Measurements from ENCODE around the gene SIRPD.

SIRPD gene

GRCh38 chr20:1494436-1494835 is 63.1 kb downstream of the SIRPD start:
- DNase-seq (ENCODE audit: low spot score) = no peak

DNA sequence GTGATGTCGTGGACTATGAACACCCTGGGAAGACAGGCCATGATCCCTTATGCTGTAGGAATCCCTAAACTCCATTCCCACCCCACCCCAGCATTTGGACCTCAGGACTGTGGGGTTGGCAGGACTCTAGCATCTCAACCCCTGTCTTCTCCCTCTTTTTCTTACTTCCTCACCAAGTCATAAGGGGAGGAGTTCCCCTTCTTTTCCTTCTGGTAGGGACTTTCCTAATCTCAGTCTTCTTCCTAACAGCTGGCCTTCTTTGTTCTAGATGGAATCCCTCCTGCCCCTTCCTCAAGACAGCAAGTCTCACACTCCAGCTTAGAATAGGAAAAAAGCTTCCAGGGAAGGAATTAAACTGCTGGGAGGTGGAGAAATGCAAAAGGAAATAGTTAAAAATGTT is 64.0 kb downstream of the SIRPD start:
- no peak for DNase-seq (ENCODE audit: low spot score)

- no peak for DNase-seq (ENCODE audit: low spot score)
Measured at GRCh38 chr20:1491860-1492642, 65.5 kb downstream of the SIRPD start.

DNA sequence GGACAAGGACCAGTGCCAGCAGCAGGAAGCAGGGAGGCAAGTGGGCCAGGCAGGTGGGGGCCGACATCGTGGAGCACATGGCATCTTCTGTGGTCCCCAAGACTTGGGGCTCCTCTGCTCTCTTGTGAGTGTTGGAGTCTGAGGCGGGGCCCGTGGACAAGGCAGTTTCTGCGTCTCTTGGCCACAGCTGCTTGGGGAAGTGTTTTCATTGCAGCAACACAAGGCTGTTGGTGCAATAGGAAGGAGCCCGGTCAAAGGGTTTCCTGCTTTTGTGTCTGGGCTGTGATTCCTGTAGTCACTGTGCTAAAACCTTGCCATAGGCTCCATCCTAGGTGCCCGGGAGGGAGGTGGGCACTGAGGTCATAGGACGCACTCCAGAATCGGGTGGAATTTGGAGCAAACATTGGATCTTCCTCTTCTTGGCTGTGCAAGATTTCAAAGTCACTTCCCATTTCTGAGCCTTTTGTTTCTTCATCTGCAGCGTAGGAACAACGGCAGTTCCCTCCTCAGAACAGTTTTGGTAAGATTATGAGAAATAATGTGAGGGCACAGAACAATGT is 66.1 kb downstream of the SIRPD start, which contains the start of gene SIRPB2:
SIRPB2 (minus strand) TSS at position 140 of the 560 bp plus-strand sequence; CDS start at position 79, 61 bp downstream.
- no peak for DNase-seq (ENCODE audit: low spot score)

GRCh38 chr20:1490643-1491195 is 66.8 kb downstream of the SIRPD start:
- no peak for DNase-seq (ENCODE audit: low spot score)

- DNase-seq (ENCODE audit: low spot score) = peak; percentile 70
Measured at GRCh38 chr20:1489764-1490436, 67.6 kb downstream of the SIRPD start.

DNA sequence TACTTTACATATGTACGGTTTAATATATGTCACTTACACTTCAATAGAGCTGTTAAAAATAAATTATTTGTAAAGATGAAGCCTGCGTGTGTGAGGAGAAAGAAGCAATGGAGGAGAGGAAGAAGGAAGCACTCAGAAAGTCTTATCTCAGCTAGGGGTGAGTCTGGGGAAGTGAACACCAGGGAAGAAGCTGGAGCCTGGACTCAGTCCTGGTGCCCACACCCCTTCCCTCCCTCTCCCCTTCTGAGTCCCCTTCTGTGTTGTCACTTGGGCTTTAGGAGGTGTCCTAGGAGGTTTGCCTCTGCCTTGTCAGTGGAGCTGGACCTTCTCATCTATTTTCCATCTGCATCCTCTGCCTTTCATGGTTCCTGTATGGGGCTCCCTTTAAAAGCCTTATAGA is 68.2 kb downstream of the SIRPD start:
- DNase-seq (ENCODE audit: low spot score) = no peak

GRCh38 chr20:1486566-1486965 is 70.9 kb downstream of the SIRPD start:
- DNase-seq (ENCODE audit: low spot score) = no peak

DNA sequence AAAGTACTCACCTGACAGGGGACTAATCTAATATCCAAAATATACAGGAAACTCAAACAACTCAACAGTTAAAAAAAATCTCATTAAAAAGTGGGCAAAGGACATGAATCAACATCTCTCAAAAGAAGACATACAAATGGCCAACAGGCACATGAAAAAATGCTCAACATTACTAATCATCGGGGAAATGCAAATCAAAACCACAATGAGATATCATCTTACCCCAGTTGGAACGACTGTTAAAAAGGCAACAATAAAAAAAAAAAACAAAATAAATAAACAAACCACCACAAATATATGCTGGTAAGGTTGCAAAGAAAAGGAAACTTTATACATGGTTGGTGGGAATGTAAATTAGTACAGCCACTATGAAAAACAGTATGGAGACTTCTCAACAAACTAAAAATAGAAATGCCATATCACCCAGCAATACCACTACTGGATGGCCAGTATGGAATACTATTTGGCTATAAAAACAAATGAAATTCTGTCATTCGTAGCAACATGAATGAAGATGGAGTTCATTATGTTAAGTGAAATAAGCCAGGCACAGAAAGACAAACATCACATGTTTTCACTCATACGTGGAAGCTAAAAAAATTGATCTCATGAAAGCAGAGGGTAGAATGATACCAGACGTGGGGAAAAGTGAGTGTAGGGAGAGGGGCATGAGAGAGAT is 72.9 kb downstream of the SIRPD start:
- DNase-seq (ENCODE audit: low spot score) = no peak

Measured in AG20443 (cell line).